Esophagus squamous epithelium (tissue), 4 donors: ENCODE data around the gene KDM6B.

Source experiments
- POLR2A ChIP-seq, 4 donors: fragments of 450-650 bp; IDR thresholded peaks; one replicate each; pipeline ENCODE4 v1.6.1; 2017; ENCODE audit warnings: antibody characterized with exemption in 4 of 4, mild to moderate bottlenecking in 4 of 4, moderate library complexity in 3 of 4
- TF ChIP-seq, protein P1 (sequence below), 6 experiments: fragments of 450-650 bp in 4 of 6; fragments of 200-600 bp in 2 of 6; sonication (generic) in 2 of 6; IDR thresholded peaks; one replicate each; pipeline ENCODE4 v1.5.1; 2016 to 2019; ENCODE audit warnings: antibody characterized with exemption in 6 of 6, mild to moderate bottlenecking in 4 of 6, moderate library complexity in 4 of 6

GRCh38 chr17:7834542-7834956 is 532 bp downstream of the KDM6B start:
- TF ChIP-seq POLR2A (IDR thresholded peaks at IDR 0.05), result no peak
- TF ChIP-seq, protein P1, sequence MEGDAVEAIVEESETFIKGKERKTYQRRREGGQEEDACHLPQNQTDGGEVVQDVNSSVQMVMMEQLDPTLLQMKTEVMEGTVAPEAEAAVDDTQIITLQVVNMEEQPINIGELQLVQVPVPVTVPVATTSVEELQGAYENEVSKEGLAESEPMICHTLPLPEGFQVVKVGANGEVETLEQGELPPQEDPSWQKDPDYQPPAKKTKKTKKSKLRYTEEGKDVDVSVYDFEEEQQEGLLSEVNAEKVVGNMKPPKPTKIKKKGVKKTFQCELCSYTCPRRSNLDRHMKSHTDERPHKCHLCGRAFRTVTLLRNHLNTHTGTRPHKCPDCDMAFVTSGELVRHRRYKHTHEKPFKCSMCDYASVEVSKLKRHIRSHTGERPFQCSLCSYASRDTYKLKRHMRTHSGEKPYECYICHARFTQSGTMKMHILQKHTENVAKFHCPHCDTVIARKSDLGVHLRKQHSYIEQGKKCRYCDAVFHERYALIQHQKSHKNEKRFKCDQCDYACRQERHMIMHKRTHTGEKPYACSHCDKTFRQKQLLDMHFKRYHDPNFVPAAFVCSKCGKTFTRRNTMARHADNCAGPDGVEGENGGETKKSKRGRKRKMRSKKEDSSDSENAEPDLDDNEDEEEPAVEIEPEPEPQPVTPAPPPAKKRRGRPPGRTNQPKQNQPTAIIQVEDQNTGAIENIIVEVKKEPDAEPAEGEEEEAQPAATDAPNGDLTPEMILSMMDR (IDR thresholded peaks at IDR 0.05), result no peak
